T-helper 1 cell treated with Interleukin-12 subunit alpha and Interleukin-12 subunit beta and Interleukin-4 antibody, amounts not matched to agents 30 μg/mL and 1 μg/mL, for 36 hours (primary cell): ENCODE measurements around the gene MSH6.
A peak's percentile ranks its signal among the peaks of the same experiment; 100 is the strongest.

Experiments used
- H3K27ac Mint-ChIP-seq: one replicate; pipeline ENCODE4 v1.8.0; 2021; ENCODE audit warnings: mild to moderate bottlenecking, mixed read lengths
- H3K27me3 Mint-ChIP-seq: one replicate; pipeline ENCODE4 v1.8.0; 2021; ENCODE audit warnings: low read depth, mixed read lengths
- H3K36me3 Mint-ChIP-seq: one replicate; pipeline ENCODE4 v1.8.0; 2021; ENCODE audit warnings: low read depth, mixed read lengths
- H3K4me1 Mint-ChIP-seq: one replicate; pipeline ENCODE4 v1.8.0; 2021; ENCODE audit warnings: low read depth, mixed read lengths
- H3K4me3 Mint-ChIP-seq: one replicate; pipeline ENCODE4 v1.8.0; 2021; ENCODE audit warnings: mild to moderate bottlenecking, moderate library complexity, mixed read lengths
- H3K9me3 Mint-ChIP-seq: one replicate; pipeline ENCODE4 v1.8.0; 2021; ENCODE audit warnings: mixed read lengths

Gene MSH6

DNA sequence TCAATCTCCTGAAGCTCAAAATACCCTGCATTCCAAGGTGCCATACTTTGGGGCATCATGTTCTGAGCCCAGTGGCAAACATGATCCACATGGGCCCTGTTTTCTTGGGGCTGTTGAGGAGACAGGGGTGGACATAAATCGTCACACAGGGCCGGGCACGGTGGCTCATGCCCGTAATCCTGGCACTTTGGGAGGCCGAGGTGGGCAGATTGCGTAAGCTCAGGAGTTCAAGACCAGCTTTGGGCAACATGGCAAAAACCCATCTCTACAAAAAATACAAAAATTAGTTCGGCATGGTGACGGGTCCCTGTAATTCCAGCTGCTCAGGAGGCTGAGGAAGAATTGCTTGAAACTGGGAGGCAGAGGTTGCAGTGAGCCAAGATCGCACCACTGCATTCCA lies 13.6 kb upstream of the MSH6 start:
- peaks cover 10% of the 10 kb centered on the region for H3K4me1 Mint-ChIP-seq
- H3K27ac Mint-ChIP-seq, result no peak overlapping the region
- no peak overlapping the region for H3K4me3 Mint-ChIP-seq
- H3K36me3 Mint-ChIP-seq, result no peaks in the 10 kb centered on the region
- H3K9me3 Mint-ChIP-seq, result peaks cover 3% of the 10 kb centered on the region
- H3K27me3 Mint-ChIP-seq, result peaks cover 6% of the 10 kb centered on the region

DNA sequence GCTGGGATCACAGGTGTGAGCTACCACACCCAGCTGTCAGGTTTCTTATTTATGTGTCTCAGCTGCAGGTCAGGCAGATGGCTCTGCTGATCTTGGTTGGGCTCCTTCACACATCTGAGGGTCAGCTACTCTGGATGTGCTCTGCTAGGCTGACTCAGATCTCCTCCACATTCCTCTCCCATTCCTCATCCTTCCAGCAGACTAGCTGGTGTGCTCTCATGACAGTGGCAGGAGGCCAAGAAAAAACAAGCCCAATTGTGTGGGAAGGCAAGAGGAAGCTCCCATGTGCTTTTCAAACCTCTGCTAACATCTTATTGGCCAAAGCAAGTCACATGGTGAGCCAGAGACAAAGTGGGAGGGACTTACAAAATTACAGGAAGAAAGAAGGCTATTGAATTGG lies 11.7 kb upstream of the MSH6 start:
- H3K27ac Mint-ChIP-seq, result no peak overlapping the region
- H3K4me3 Mint-ChIP-seq, result no peak overlapping the region
- peaks cover 9% of the 10 kb centered on the region for H3K4me1 Mint-ChIP-seq
- peaks cover 7% of the 10 kb centered on the region for H3K27me3 Mint-ChIP-seq
- H3K36me3 Mint-ChIP-seq, result no peaks in the 10 kb centered on the region
- H3K9me3 Mint-ChIP-seq, result peaks cover 3% of the 10 kb centered on the region

DNA sequence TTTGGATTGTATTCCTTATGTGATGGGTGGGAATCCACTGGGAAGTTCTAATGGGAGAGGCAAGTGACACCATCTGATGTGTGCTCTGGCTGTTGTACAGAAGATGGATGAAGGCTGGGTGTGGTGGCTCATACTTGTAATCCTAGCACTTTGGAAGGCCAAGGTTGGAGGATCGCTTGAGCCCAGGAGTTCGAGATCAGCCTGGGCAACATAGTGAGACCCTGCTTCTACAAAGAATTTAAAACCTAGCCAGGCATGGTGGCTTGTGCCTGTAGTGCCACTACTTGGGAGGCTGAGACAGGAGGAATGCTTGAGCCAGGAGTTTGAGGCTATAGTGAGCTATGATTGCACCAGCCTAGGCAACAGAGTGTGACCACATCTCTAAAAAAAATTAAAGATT lies 10.6 kb upstream of the MSH6 start:
- no peaks in the 10 kb centered on the region for H3K36me3 Mint-ChIP-seq
- H3K27me3 Mint-ChIP-seq, result peaks cover 7% of the 10 kb centered on the region
- H3K27ac Mint-ChIP-seq, result no peak overlapping the region
- H3K4me1 Mint-ChIP-seq, result peaks cover 9% of the 10 kb centered on the region
- no peak overlapping the region for H3K4me3 Mint-ChIP-seq
- peaks cover 3% of the 10 kb centered on the region for H3K9me3 Mint-ChIP-seq

DNA sequence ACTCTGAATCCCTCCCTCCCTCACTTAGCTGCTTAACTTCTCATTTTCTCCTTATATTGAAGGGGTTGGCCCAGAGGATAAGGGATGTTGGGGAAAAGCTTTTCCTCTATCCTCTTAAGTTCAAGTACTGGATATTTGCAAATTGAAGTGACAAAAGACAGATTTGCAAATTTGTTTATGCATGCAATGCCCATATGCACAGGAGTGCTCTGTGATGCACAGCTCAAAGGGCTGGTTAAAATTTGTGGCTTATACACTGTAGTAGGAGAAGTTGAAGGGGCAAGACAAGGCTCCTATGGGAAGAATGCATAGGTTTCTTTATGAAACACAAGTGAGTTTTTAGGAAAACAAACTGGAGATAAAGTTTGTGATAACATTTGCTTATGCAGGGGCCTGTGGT lies 8.4 kb upstream of the MSH6 start:
- Mint-ChIP-seq H3K4me1 (peaks cover 4% of the 10 kb centered on the region), H3K4me3 (no peak overlapping the region)

DNA sequence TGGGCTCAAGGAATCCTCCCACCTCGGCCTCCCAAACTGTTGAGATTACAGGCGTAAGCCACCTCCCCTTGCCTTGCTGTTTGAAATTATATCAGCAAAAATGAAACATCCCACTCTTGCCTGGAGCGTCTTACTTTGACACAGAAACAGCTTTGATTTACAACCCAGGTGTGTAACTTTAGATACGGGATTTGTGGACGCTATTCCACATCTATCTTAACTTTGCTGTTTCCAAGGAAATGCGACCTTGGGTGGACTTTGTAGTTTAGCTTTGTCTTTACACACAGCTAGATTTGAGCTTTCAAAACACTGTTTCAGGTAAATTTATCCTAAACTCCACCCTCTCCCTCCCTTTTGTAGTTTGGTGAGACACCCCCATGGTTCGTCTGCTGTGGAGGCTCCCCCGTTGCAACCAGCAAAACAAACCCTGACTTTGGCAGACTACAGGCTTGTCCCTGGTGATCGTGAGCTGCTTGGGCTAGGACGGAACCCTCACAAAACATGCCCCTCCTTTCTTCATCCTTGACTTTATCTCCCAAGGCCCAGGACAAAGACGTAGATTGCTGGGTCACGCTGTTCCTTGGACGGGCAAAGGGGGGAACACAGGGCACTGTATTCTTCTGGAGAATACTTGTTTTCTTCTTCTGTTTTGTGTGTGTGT lies 5.5 kb upstream of the MSH6 start:
- Mint-ChIP-seq H3K9me3 (no peaks in the 10 kb centered on the region), H3K27me3 (peaks cover 7% of the 10 kb centered on the region), H3K27ac (no peak overlapping the region), H3K4me1 (no peaks in the 10 kb centered on the region), H3K36me3 (no peaks in the 10 kb centered on the region), H3K4me3 (no peak overlapping the region)

More for the DNA sequence above, 8.4 kb upstream of the MSH6 start:
- Mint-ChIP-seq H3K27me3 (peaks cover 7% of the 10 kb centered on the region), H3K36me3 (no peaks in the 10 kb centered on the region), H3K9me3 (peaks cover 3% of the 10 kb centered on the region), H3K27ac (no peak overlapping the region)

DNA sequence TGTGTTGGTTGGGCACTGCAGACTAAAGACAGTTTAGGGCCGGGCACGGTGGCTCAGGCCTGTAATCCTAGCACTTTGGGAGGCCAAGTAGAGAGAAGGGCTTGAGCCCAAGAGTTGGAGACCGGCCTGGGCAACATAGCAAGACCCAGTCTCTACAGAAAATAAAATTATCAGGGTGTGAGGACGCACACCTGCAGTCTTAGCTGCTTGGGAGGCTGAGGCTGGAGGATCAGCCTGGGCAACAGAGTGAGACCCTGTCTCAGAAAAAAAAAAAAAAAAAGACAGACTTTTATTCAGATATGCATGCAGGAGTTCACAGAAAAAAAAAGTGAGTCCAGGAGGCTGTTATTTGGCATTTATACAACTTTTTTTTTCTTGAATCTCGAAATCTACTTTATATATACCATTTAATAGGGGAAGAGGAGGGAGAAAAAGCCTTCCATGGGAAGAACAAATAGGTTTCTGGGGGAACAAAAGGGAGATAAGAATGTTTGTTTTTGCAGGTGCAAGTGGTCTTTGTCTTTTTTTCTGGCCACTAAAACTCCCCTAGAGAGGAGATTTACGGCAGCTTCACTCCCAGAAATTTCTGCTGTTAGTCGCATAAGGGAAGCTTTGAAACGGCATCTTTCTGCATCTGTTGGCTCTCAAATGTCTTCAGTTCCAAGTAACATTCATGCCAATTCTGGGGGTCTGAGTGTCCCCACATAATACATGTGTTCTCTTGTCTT lies 4.1 kb upstream of the MSH6 start:
- H3K36me3 Mint-ChIP-seq, result no peaks in the 10 kb centered on the region
- H3K27ac Mint-ChIP-seq, result no peak overlapping the region
- peaks cover 7% of the 10 kb centered on the region for H3K27me3 Mint-ChIP-seq
- no peak overlapping the region for H3K4me3 Mint-ChIP-seq
- no peaks in the 10 kb centered on the region for H3K9me3 Mint-ChIP-seq
- no peaks in the 10 kb centered on the region for H3K4me1 Mint-ChIP-seq

DNA sequence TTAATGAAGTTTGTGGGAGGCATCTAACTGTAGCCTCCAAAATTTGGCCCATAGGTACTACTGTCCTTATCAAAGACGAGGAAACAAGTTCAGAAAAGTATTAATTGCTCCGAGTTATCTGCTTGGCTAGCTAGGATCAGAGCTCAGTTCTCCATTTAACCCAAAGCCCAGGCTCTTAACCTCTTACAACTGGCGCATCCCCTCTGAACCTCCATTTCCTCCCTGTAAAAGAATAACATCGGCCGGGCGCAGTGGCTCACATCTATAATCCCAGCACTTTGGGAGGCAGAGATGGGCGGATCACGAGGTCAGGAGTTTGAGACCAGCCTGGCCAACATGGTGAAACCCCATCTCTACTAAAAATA lies 3.5 kb upstream of the MSH6 start:
- no peak overlapping the region for H3K27ac Mint-ChIP-seq
- no peak overlapping the region for H3K4me3 Mint-ChIP-seq
- peaks cover 6% of the 10 kb centered on the region for H3K27me3 Mint-ChIP-seq
- no peaks in the 10 kb centered on the region for H3K9me3 Mint-ChIP-seq
- no peaks in the 10 kb centered on the region for H3K4me1 Mint-ChIP-seq
- no peaks in the 10 kb centered on the region for H3K36me3 Mint-ChIP-seq

DNA sequence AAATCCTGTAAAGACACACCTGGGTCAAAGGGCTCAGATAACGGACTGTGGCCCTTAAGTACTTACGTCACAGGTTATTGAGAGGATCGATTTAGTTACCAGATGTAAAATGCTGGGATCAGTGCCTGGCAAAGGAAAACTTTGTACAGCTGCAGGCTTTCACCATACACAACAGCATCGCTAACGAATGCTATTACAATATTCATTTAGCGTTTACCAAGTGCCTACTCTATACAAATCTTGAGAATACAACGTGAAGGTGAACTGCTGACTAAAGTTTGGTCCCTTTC lies 619 bp upstream of the MSH6 start:
- no peaks in the 10 kb centered on the region for H3K9me3 Mint-ChIP-seq
- H3K4me1 Mint-ChIP-seq, result peaks cover 7% of the 10 kb centered on the region
- peak overlapping the region; percentile 77 for H3K4me3 Mint-ChIP-seq
- no peaks in the 10 kb centered on the region for H3K27me3 Mint-ChIP-seq
- H3K36me3 Mint-ChIP-seq, result peaks cover 5% of the 10 kb centered on the region
- peak overlapping the region; percentile 69 for H3K27ac Mint-ChIP-seq

DNA sequence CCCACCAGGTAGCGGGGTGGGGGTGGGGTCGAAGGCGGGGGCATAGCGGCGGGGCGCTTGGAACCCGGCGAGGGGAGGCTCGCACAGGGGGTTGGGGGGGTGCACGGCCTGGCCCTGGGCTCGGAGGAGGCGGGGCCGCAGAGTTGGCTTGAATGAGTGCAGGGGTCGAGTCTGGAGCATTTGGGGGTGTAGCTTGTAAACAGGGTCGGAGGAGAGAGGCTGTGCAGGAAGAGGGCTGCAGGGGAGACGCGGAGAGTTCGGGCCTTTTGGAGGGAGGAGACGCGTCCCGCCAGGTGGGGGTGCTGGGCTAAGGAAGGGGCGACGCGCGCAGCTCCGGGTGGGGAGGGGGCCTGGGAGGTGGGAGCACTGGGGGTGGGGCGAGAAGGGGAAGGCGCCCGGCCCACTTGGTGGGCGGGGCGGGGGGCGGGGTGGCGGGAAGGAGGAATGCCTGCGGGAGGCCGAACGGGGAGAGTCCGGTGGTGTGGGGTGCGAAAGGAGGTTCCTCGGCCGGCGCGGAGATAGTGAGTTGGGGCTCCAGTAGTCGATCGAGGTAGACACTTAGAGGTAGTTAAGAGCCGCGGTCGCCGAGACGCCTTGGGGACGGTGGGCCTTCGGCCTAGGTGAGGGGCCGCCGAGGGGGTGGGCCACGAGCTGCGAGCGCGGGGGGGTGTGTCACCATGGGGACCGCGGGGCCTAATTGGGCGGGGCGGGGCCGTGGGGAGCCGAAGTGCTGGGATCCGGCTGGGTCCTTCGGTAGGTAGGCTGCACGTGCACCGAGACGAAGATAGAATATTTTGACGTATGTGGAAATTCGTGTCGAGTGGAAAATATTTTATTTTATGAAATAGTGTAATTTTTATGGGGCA lies 774 bp downstream of the MSH6 start:
- Mint-ChIP-seq H3K9me3 (no peaks in the 10 kb centered on the region), H3K36me3 (peaks cover 5% of the 10 kb centered on the region), H3K27me3 (no peaks in the 10 kb centered on the region), H3K4me1 (peaks cover 7% of the 10 kb centered on the region), H3K27ac (peak overlapping the region; percentile 83), H3K4me3 (peak overlapping the region; percentile 92)

DNA sequence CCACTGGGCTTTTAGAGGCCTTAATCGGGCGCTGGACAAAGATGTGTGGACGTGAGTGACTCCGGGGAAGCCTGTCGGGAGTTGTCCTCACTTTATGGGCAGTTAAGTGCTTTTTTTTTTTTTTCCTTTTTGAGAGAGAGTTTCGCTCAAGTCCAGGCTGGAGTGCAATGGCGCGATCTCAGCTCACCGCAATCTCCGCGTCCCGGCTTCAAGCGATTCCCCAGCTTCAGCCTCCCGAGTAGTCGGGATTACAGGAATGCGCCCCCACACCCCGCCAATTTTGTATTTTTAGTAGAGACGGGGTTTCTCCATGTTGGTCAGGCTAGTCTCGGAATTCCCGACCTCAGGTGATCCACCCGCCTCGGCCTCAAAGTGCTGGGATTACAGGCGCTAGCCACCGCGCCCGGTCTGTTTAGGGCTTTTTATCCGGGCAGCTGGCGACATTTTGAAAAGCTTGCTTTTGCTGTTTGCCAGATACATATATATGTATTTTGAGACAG lies 1.5 kb downstream of the MSH6 start:
- Mint-ChIP-seq H3K4me3 (peak overlapping the region; percentile 92), H3K36me3 (peaks cover 5% of the 10 kb centered on the region), H3K27me3 (no peaks in the 10 kb centered on the region), H3K9me3 (no peaks in the 10 kb centered on the region), H3K27ac (peak overlapping the region; percentile 20), H3K4me1 (peaks cover 7% of the 10 kb centered on the region)

DNA sequence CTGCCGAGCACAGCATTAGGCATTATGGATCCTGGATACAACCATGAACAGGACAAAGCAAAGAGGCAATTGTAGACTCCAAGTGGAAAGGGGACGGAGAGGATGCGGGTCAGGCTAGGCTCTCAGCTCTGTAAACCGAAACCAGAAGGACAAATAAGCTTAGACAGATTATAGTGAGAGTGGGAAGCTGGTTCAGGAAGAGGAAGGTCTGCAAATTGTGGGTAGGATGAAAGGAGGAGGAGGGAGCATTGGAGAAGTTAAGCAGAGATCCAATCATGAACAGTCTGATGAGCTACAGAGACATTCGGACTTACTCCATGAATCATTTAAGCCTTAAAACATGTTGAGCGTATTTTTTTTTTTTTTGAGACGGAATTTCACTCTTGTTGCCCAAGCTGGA lies 3.0 kb downstream of the MSH6 start:
- H3K4me1 Mint-ChIP-seq, result peaks cover 10% of the 10 kb centered on the region
- H3K27me3 Mint-ChIP-seq, result no peaks in the 10 kb centered on the region
- H3K4me3 Mint-ChIP-seq, result no peak overlapping the region
- peaks cover 9% of the 10 kb centered on the region for H3K36me3 Mint-ChIP-seq
- peak overlapping the region; percentile 23 for H3K27ac Mint-ChIP-seq
- no peaks in the 10 kb centered on the region for H3K9me3 Mint-ChIP-seq

DNA sequence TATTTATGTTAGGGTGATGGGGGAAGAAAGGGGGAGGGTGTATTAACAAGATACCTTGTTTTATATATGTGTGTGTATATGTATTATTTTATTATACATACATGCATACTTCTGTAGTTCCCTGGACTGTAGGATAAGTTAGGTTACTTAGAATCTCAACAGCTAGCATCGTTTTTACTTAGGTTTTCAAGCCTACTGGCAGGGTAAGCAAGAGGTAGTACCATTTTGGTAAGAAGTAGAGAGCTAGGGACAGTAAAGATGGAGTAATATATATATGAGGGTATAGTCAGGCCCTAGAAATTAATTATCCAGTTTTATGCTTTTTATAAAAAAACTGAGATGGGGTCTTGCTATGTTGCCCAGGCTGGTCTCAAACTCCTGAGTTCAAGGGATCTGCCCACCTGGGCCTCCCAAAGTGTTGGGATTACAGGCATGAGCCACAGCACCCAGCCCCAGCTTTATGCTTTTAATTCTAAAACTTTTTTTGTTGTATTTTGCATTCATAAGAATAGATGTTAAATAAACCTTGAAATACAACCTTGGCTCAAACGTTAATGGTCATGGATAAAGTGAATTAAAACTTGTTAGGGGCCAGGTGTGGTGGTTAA lies 13.2 kb downstream of the MSH6 start:
- Mint-ChIP-seq H3K27ac (no peak overlapping the region), H3K9me3 (no peaks in the 10 kb centered on the region), H3K36me3 (peaks cover 54% of the 10 kb centered on the region), H3K4me3 (no peak overlapping the region), H3K27me3 (no peaks in the 10 kb centered on the region), H3K4me1 (peaks cover 8% of the 10 kb centered on the region)

DNA sequence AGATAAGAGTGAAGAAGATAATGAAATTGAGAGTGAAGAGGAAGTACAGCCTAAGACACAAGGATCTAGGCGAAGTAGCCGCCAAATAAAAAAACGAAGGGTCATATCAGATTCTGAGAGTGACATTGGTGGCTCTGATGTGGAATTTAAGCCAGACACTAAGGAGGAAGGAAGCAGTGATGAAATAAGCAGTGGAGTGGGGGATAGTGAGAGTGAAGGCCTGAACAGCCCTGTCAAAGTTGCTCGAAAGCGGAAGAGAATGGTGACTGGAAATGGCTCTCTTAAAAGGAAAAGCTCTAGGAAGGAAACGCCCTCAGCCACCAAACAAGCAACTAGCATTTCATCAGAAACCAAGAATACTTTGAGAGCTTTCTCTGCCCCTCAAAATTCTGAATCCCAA lies 15.7 kb downstream of the MSH6 start:
- peaks cover 71% of the 10 kb centered on the region for H3K36me3 Mint-ChIP-seq
- no peaks in the 10 kb centered on the region for H3K27me3 Mint-ChIP-seq
- peaks cover 9% of the 10 kb centered on the region for H3K9me3 Mint-ChIP-seq
- no peak overlapping the region for H3K4me3 Mint-ChIP-seq
- H3K4me1 Mint-ChIP-seq, result peaks cover 8% of the 10 kb centered on the region
- no peak overlapping the region for H3K27ac Mint-ChIP-seq

DNA sequence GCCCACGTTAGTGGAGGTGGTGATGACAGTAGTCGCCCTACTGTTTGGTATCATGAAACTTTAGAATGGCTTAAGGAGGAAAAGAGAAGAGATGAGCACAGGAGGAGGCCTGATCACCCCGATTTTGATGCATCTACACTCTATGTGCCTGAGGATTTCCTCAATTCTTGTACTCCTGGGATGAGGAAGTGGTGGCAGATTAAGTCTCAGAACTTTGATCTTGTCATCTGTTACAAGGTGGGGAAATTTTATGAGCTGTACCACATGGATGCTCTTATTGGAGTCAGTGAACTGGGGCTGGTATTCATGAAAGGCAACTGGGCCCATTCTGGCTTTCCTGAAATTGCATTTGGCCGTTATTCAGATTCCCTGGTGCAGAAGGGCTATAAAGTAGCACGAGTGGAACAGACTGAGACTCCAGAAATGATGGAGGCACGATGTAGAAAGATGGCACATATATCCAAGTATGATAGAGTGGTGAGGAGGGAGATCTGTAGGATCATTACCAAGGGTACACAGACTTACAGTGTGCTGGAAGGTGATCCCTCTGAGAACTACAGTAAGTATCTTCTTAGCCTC lies 16.2 kb downstream of the MSH6 start:
- H3K4me1 Mint-ChIP-seq, result peaks cover 8% of the 10 kb centered on the region
- peaks cover 76% of the 10 kb centered on the region for H3K36me3 Mint-ChIP-seq
- no peak overlapping the region for H3K4me3 Mint-ChIP-seq
- no peak overlapping the region for H3K27ac Mint-ChIP-seq
- peaks cover 10% of the 10 kb centered on the region for H3K9me3 Mint-ChIP-seq
- no peaks in the 10 kb centered on the region for H3K27me3 Mint-ChIP-seq
